Globus pallidus (tissue), 1 donor: ENCODE measurements around the gene PMAIP1.
"Not testable (repeated sequence)": the region's sequence is repeated elsewhere in the genome, so short reads cannot be mapped to it uniquely, and the experiment has no call there.

Experiments used
- DNase-seq: peaks from one replicate; pipeline ENCODE4 v3.0.0-alpha.2; 2015; ENCODE audit warnings: low spot score

PMAIP1 gene

DNA sequence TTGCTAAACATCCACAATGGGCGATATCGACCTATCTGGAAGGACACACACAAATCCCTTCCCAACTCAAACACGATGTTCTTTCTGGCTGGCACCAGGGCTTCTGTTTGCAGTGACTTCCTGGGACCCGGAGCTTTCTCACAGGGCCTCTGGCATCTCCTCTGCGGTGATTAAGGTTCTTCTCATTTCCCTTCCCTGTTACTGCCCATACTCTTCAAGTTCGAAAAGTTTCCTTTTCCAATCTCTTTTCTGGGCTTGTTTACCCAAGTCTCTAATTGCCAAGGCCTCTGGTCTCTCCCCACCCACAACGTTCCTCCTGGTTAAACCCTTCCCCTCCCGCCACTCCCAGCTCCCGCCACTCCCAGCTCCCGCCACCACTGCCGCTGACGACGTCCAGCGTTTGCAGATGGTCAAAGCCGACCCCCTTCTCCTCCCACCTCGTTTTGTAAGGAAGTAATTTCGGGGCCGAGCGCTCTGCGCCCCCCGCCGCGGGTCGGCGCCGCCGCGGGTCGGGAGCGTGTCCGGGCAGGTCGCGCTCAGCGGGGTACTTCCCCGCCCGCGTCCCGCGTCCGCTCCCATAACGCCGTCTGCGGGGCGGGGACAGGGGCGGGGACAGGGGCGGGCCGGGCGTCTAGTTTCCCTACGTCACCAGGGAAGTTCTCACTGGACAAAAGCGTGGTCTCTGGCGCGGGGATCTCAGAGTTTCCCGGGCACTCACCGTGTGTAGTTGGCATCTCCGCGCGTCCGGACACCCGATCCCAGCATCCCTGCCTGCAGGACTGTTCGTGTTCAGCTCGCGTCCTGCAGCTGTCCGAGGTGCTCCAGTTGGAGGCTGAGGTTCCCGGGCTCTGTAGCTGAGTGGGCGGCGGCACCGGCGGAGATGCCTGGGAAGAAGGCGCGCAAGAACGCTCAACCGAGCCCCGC is at the start of gene PMAIP1:
Gene PMAIP1 (plus strand): TSS at position 699 of the 924 bp plus-strand sequence. CDS start 182 bp downstream, at position 881.
- DNase-seq, result peak; percentile 47

DNA sequence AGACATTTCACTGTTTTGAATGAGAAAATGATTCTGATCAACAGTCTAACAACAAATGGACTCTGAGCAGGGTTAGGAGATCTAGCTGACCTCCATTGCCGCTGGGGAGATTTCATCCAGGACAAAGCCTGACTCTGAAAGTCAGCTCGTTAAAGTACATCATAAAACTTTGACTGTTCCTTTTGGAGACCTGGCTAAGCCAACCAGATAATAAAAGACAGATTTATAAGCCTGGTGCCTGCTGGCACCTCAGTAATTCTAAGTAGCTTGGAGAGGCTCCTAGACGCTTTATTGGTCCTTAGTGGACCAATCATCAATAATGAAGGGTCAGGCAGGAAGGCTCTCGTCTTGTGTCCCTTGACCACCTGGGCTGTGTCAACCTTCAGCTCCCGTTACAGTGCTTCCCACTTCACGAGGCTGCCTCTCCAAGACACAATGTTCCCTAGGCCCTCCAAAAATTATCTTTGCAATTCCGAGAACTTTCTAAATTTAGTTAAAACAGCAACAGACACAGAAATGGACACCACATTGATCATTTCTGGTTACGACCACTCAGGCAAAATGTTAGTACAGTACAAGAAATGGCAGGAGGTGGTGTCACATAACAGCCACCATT is 47.9 kb upstream of the PMAIP1 start:
- DNase-seq, result no peak

DNA sequence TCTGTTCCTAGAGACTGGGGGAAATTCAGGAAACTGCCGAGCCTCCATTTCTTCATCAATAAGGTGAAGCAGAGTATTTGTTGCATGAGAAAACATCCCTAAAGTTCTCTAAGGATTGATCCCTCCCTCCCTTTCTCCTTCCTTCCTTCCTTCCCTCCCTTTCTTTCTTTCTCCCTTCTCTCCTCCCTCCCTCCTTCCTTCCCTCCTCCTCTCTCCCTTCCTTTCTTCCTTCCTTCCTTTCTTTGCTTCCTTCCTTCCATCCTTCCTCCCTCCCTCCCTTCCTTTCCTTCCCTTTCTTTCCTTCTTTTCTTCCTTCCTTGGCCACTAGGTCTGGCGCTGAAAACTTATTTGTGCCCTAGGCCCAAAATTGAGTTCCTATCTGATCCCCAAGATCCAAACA is 47.2 kb upstream of the PMAIP1 start:
- no peak for DNase-seq

DNA sequence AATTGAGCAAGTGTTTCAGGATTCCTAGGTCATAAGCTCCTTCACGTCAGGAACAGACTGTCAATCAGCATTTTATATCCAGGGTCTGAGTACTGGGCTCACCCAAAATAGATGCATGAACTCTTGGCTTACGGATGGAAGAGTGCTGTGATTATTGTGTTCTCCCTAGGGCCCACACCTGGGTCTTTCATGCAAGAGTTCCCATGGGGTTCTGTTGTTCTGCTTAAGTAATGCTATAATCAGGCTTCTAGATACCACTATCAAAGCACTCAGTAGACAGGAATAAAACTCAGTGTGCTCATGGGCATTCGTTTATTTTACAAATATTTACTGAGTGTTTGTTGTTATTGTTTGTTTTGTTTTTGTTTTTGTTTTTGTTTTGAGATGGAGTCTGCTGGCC is 46.4 kb upstream of the PMAIP1 start:
- no peak for DNase-seq

DNA sequence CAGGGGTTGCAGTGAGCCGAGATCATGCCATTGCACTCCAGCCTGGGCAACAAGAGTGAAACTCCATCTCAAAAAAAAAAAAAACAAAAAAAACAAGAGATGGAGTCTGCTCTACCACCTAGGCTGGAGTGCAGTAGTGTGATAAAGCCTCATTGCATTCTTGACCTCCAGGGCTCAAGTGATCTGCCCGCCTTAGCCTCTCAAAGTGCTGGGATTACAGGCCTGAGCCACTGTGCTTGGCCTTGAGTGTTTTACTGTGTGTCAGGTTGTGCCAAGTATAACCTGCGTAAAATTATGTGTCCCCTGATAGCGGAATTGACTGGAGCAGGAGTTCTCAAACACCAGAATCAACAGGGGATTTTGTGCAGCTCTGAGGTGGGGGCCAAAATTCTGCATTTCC is 45.8 kb upstream of the PMAIP1 start:
- DNase-seq, result not testable (repeated sequence)

DNA sequence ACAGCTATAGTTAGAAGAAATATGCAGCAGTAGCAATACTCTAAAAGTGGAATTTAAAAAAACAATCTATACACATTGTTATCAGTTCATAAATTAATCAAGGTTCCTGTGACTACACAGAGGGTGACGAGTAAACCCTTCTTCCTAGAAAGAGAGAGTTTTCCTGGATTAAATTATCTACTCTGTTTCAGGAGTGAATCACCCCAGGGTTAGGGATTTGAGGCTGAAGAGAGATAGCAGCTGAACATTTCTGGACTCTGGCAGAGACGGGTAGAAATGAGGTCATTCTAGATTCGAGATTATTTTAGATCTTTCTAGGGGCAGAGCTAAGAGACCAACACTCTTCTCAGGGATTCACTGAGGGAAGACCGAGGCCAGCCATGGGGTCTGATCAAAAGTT is 38.8 kb upstream of the PMAIP1 start:
- DNase-seq, result no peak

DNA sequence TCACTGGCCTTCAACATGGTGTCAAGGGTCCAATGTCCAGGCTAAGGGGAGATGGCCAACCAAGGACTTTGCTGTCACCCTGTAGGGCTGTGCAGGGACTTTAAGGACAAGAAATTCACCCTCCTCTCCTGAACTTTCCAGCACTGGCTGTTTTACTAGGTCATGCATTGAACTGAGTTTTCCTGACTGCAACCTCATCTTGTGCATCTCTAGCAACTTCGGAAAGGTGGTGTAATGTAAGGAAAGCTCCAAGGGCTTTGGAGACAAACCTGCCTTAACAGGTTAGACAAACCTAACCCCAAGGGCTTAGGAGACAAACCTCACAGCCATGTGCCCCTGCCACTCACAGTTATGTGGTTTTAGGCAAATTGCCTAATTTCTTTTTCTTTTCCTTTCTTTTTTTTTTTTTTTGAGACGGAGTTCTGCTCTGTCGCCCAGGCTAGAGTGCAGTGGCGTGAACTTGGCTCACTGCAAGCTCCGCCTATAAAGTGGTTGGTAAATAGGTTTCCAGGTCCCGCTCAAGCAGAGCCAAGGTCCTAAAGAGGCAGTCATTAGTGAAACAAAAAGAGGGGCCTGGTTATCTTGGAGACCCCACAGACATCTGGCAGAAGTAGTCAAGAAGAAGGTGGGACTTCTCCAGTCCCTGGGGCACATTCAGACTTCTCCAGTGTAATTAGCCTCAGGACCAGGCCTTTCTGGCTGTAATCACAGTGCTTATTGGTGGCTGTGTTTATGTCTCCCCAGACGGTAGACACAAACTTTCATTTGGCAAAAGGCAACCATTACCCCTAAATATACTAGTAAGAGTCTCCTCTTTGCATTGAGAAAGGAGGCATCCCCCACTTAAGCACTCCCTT is 37.6 kb upstream of the PMAIP1 start:
- DNase-seq, result no peak

DNA sequence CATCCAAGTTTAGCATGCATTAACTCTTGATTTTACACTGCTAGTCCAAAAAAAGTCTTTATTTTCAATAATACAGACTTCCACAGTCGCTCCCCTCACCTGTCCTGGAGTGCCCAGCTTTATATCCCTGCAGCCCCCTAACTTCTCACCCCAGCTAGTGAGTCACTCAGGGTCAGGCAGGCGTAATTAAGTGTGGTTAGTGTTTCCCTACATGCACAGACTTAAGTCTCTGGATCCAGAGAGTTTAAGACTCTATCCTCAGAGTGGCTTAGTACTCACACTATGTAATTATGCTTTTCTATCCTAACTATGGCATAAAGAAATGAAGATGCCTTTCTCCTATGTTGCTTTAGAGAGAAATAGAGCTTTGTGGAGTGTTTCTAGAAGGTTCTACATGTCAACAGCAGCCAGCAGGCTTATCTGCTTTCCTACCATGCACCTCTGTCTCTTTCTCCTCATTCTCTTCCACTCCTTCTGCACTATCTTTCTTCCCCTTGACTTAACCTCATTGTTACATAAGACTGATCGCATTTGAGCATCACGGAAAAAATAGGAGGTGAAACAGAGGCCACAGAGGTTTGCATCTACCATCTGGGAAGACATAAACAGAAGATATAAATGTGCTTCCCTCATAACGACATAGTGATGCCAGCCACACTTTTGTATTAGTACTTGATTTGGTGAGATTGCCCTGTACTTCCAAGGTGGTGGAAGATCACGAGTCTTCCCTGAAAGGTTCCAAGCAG is 34.4 kb upstream of the PMAIP1 start:
- no peak for DNase-seq

DNA sequence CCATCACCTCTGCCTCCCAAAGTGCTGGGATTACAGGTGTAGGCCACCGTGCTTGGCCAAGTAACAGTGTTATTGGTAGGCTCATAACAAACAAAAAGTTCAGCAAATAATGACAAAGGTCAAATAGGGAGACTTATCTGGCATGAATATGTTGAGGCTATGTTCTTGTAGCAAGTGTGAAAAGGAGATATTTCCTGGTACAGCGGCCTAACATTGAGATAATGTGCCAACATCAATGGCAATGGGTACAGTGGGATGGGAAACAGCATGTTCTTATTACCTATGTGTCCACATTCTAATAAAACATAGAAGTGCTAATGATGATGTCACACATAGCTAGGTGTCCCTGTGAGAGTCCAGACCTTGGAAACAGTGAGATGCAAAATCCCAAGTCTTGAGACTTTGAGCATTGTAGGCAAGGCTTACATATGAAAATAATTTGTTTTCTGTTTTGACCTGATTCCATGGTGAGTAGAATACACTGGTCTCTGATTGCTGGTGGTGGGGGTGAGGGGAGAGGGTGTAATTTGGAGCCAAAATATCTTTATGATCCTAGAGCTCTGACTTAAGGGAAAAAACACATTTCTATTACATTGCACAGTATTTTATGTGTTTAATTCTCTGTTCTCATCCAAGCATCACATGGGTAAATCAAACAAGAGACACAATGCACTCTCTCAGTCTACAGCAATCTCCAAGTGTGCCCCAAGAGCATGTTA is 33.1 kb upstream of the PMAIP1 start:
- no peak for DNase-seq

DNA sequence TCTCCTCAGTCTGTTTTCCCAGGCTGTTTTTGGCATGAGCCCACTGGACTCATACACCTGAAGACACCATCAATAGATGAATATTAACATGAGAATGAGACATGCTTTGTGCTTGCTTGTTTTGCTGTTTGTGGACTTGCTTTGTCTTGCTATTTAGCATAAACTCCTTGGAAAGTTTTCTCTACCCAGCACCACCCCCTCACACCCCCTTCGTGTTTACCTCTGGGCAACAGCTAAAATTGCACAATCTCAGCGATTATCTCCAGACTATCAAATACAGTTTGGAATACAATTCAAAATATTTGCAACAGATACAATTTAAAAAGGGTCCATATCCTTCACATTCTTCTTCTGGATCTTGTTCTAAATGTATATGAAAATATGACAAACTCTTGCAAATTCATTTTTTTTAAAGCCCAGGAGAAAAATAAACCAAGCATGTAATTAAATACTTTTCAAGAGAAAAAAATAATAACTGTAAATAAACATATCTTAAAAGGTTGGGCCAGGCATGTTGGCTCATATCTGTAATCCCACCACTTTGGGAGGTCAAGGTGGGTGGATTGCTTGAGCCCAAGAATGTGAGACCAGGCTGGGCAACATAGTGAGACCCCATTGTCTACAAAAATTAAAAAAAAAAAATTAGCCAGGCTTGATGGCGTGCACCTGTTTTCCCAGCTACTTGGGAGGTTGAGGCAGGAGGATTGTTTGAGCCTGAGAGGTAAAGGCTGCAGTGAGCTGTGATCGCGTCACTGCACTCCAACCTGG is 32.3 kb upstream of the PMAIP1 start:
- DNase-seq, result no peak

DNA sequence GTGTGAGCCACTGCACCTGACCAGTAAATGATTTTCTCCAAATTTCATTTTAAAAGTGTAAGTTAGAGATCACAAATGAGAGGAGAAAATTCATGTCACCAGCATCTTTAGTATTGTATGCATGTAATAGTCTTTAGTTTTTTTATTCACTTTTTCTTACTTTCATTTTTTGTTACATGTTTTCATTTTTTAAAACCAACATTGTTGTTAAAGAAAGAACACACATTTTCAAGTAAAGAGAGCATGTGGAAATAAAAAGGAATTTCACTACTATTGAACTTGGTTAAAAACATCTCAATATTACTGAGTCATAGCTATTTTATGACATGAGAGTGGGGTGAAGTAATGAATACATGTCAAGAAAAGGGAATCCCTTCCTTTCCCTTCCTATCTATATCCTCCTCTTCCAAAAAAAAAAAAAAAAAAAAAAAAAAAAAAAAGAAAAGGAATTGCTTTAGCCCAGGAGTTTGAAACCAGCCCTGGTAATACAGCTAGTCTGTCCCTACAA is 29.1 kb upstream of the PMAIP1 start:
- no peak for DNase-seq

DNA sequence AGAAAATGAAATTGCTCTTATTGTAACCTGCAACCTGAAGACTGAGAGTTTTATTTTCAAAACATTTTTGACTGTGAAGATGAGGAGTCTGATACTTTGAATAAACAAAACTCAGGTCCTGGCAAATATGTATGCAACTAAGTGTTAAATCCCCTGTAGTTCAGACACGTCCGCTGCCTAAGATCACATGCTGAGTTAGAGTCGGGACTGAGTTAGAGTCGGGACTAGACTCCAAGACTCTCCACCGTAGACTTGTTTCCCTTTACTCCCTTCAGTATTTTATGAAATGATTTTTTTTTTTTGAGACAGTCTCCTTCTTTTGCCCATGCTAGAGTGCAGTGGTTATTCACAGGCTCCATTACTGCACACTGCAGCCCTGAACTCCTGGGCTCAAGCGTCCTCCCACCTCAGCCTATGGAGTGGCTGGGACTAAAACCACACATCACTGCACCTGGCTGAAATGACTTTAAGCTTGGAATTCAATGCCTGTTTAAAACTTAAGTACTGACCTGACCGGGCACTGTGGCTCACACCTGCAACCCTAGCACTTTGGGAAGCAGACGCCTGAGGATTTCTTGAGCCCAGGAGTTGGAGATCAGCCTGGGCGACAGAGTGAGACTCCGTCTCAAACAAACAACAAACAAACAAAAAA is 28.0 kb upstream of the PMAIP1 start:
- no peak for DNase-seq

DNA sequence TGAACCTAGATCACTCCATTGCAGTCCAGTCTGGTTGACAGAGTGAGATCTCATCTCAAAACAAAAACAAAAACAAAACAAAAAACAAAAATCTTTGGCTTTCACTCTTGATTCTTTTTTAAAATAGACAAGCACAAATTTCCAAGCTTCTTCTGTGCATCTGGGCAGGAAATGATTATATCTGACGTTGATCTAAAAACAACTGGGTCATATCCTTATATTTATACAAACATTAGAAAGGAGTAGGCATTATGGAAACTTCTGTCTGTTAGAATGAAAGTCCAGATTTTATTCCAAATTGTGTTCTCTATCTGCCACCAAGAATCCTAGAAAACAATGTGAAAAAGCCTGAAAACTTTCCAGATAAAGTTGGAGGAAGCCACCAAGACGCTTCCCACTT is 26.2 kb upstream of the PMAIP1 start:
- no peak for DNase-seq

DNA sequence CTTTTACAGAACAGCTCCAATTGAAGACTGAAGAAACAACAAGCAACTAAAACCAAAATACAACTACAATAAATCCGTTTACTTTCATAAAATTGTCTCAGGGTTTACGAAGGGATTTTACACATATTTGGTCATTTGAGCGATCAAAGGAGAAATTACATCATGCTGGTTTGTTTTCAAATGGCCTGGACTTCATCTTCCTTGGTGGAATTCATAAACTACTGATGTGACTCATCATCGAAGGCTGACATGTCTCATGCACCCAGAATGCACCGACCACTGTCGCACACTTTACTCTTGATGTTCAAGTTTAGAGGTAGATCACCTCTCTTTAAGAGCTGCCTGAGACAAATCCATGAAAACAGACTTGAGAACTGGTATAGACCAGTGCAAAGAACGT is 25.6 kb upstream of the PMAIP1 start:
- DNase-seq, result no peak

DNA sequence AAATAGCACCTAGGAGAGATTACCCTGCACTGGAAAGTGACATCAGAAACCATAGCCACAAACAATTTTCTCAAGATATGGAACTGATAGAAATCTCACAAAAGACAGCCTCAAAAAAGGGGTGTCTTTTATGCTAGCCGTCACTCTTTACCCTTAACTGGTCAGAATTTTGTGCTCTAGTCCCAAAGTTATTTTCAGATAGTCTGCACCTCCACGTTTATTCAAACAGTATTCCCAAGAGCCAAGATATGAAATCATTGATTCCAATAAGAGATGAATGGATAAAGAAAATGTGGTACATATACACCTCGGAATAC is 23.5 kb upstream of the PMAIP1 start:
- no peak for DNase-seq

DNA sequence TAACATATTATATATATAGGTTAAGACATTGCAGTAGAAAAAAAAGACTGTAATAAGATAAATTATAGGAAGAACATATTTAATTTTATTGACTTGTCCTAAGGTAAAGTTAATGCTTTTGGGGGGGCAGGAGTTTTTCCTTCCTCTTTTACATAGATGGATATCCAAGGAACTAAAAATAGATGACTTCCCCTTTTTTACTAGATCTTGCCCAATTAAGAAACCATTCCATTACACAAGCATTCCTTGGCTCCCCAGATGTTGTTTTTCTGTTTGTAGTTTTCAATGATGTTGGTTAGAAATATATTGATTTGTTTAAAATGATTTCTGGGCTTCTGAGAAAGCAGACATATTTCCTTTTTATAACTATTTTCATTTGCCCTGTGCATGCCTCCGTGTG is 22.4 kb upstream of the PMAIP1 start:
- DNase-seq, result peak; percentile 40

DNA sequence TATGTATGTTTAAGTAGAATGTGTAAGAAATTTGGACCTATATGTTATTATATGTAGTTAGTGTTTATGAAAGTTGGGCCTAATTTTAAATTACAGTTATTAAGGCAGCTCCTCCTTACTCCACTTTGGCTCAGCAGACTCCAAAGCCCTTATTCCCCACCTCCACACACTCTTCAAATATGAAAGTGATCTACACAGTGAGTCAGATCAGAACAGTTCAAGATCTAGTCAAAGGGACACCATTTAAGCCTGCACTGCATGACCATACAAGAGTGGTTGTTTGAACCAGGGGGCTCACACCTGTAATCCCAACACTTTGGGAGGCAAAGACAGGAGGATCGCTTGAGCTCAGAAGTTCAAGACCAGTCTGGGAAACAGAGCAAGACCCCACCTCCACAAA is 21.2 kb upstream of the PMAIP1 start:
- DNase-seq, result no peak

DNA sequence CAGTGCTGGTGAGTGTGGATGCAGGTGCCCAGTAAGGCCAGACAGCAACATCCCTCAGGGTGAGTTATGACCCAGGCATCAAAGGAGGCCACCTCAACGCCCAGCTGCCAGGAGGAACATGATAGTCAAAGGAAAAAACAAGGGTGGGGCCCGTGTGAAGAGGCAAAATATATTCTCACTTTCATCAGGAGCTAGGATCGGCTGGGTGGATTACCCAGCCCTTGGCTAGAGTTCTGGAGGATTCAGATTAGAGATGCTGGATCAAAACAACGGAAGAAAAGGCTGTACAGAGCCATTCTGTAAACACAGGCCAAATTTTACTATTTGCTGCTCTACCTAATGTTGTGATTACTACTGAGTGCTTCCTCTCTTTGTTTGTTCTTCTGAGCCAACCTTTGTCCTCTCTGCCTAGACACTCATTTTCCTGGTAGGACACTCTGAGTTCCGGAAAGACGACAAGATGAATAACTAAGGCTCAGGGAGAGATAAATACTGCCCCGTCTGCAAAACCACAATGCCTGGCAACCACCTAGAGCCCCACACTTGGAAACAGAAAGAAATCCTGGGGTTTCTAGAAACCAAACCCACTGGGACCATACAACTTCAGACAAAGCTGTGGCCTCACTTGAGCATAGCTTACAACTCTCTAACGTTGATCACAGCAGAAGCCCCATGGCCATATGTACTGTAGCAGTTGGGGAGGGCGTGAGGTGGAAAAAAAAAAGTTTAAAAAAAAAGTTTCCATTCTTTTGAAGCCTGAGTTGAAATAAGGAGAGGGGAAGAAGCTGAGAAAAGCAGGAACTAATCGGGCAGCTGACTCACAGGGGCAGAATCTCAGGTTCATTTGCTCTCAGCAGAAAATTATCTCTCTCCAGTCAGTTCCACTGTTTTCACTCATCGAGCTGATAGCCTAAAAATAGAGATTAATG is 17.8 kb upstream of the PMAIP1 start:
- peak; percentile 30 for DNase-seq

DNA sequence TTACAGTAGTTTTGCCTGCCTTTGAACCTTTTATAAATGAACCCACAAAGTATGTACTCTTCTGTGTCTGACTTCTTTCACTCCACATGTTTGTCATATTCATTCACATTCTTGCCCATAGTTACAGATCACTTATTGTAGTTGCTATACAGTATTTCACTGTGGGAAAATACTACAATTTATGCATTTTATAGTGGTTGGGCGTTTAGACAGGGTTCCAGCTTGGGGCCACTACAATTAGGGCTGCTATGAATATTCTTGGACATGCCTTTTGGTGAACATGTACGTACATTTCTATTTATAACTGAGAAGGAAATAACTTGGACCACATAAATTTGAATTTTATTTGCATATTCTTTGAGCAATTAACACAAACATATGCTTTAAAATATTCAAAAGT is 15.4 kb upstream of the PMAIP1 start:
- no peak for DNase-seq
